A549 treated with AZD9567 at 1 μM for 4 hours (cell line): ENCODE measurements around the gene AFF1. TPM values are rescaled to one million over a fixed set of nuclear protein-coding genes. Genes with fewer than 3 reads are reported as not detected.

Experiments
- total RNA-seq: library from RNA; stranded (reverse); fragments of 200-300 nt; extraction: Qiagen RNA extraction; gene quantifications from 5 replicates; pipeline ENCODE4 v1.2.3, GENCODE V29; 2022; ENCODE audit not compliant: insufficient read depth

The AFF1 gene
- total RNA-seq: 7.8 to 11.1 TPM (median 10.9 TPM) in 5 replicates

GRCh38 chr4:86934771-86935565 lies at the start of gene AFF1:
Gene AFF1 (plus strand): TSS chr4:86935011. CDS start chr4:86948534, 13,523 bp downstream.

GRCh38 chr4:86891762-86892635 lies 42.8 kb upstream of the AFF1 start, which contains the start of gene C4orf36:
Gene C4orf36 (minus strand): TSS chr4:86892422. CDS start chr4:86891520, 902 bp downstream.

Other genes starting within 250 kb of the AFF1 start
- not detected in 5 replicates for gene SLC10A6, start 85.6 kb upstream of the AFF1 start, total RNA-seq
- 0.75 to 3.7 TPM (median 1.2 TPM) in 5 replicates for gene C4orf36, start 42.6 kb upstream of the AFF1 start, total RNA-seq